Ovary (tissue), 9 donors: ENCODE measurements around the gene NCAPD2. TPM values are rescaled to one million over a fixed set of nuclear protein-coding genes. Genes with fewer than 3 reads are reported as not detected.

Experiments
- DNase-seq, 5 donors: peaks; one replicate each; pipeline ENCODE4 v3.0.0-alpha.2; 2019 to 2020
- H3K27ac ChIP-seq, 2 donors: fragments of 200-600 bp; one replicate each; pipeline versions ENCODE4 v1.5.1 to v1.8.0; 2019 to 2022
- H3K27me3 ChIP-seq: fragments of 200-600 bp; one replicate; pipeline ENCODE4 v1.8.0; 2022
- H3K36me3 ChIP-seq: fragments of 200-600 bp; sonication (generic); one replicate; pipeline ENCODE4 v1.5.1; 2019
- H3K4me1 ChIP-seq: one replicate; pipeline ENCODE4 v1.8.1; 2013; ENCODE audit warnings: mild to moderate bottlenecking, moderate library complexity; ENCODE audit not compliant: insufficient read depth
- H3K4me3 ChIP-seq: fragments of 200-600 bp; sonication (generic); one replicate; pipeline ENCODE4 v1.5.1; 2017
- H3K9me3 ChIP-seq, 2 donors: fragments of 200-600 bp in 1 of 2; sonication (generic) in 1 of 2; one replicate each; pipeline versions ENCODE4 v1.5.1 to v1.8.1; 2013 to 2019; ENCODE audit warnings: mild to moderate bottlenecking in 1 of 2, moderate library complexity in 1 of 2
- EP300 ChIP-seq: sonication (generic); formaldehyde crosslinking; IDR thresholded peaks from one replicate; pipeline ENCODE4 v1.6.1; 2017; ENCODE audit warnings: antibody characterized with exemption
- POLR2A ChIP-seq: fragments of 450-650 bp; IDR thresholded peaks from one replicate; pipeline ENCODE4 v1.6.1; 2017; ENCODE audit warnings: antibody characterized with exemption, mild to moderate bottlenecking, moderate library complexity
- WGBS, 3 donors: extraction: QIAGEN DNeasy Blood & Tissue Kit in 1 of 3; methylation state at CpG; one replicate each; pipeline versions ENCODE4 v1.1.5 to v1.1.7; 2013 to 2017; 5-methylcytosine and 5-hydroxymethylcytosine counted together
- intact Hi-C, 4 donors: fragments of 100-400 bp; cut with DNase I; formaldehyde crosslinking; loops; one replicate each; pipeline versions ENCODE4 v1.11.0 to v1.15.1; 2022 to 2023
- polyA plus RNA-seq, 2 donors: library from polyadenylated mRNA; stranded (reverse); fragments of 200-250 nt in 1 of 2; fragments of 350-450 nt in 1 of 2; fragmentation: Illumina TruSeq in 1 of 2; extraction: RNeasy Lipid Tissue Mini Kit (QIAGEN cat#74804) in 1 of 2; gene quantifications; one replicate each; pipeline ENCODE4 v1.2.3, GENCODE V29; 2013 to 2014
- total RNA-seq, 7 donors: library from RNA; depleted of rRNA in 2 of 7; stranded (reverse); fragments of >200 nt in 2 of 7; fragmentation: NEBNext Ultra II Directional in 3 of 7; extraction: Animal tissue kit (Norgen Biotek cat#: 25700) in 3 of 7; gene quantifications; one replicate each; pipeline versions ENCODE4 v1.1.0 to v1.2.4, GENCODE V29; 2016 to 2023
- TF ChIP-seq, protein P1 (sequence below), 3 donors: fragments of 450-650 bp in 2 of 3; fragments of 200-600 bp in 1 of 3; IDR thresholded peaks; one replicate each; pipeline versions ENCODE4 v1.5.1 to v1.8.0; 2016 to 2022; ENCODE audit warnings: antibody characterized with exemption in 3 of 3, mild to moderate bottlenecking in 1 of 3
- donor health status: DM: no; HTN: no; CAD: no; lungs with moderate emphysema.
- donor health status: DM: no; HTN: no; CAD: no.
- donor health status: Bipolar disorder and iron deficiency.
- donor health status: DM: yes; HTN: yes; CAD: no.
- donor health status: DM: no; HTN: no; CAD: no.
- donor health status: DM: yes; HTN: yes; CAD: no.

Gene NCAPD2
- total and polyA plus RNA-seq, 9 donors = 8.8 to 19.5 (median 16.4) TPM

DNA sequence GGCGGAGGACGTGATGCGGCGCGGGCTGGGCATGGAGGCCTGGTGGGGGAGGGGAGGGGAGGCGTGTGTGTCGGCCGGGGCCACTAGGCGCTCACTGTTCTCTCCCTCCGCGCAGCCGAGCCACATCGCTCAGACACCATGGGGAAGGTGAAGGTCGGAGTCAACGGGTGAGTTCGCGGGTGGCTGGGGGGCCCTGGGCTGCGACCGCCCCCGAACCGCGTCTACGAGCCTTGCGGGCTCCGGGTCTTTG, 40.7 kb downstream of the NCAPD2 start:
- DNase-seq = no peak
- no peaks in the 10 kb centered on the region for H3K36me3 ChIP-seq
- peaks cover 14% of the 10 kb centered on the region for H3K4me1 ChIP-seq
- H3K27ac ChIP-seq = peak overlapping the region; percentile 93 to 96
- peak overlapping the region; percentile 62 for H3K4me3 ChIP-seq
- WGBS, 3 donors = 0 to 3% (median 0%) methylated on average over 12 to 25 of the region's 25 CpGs
- no peak for TF ChIP-seq EP300
- no peak for TF ChIP-seq POLR2A
- TF ChIP-seq, protein P1, sequence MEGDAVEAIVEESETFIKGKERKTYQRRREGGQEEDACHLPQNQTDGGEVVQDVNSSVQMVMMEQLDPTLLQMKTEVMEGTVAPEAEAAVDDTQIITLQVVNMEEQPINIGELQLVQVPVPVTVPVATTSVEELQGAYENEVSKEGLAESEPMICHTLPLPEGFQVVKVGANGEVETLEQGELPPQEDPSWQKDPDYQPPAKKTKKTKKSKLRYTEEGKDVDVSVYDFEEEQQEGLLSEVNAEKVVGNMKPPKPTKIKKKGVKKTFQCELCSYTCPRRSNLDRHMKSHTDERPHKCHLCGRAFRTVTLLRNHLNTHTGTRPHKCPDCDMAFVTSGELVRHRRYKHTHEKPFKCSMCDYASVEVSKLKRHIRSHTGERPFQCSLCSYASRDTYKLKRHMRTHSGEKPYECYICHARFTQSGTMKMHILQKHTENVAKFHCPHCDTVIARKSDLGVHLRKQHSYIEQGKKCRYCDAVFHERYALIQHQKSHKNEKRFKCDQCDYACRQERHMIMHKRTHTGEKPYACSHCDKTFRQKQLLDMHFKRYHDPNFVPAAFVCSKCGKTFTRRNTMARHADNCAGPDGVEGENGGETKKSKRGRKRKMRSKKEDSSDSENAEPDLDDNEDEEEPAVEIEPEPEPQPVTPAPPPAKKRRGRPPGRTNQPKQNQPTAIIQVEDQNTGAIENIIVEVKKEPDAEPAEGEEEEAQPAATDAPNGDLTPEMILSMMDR (IDR thresholded peaks at IDR 0.05) = no peak
- no peaks in the 10 kb centered on the region for H3K27me3 ChIP-seq
- no peaks in the 10 kb centered on the region for H3K9me3 ChIP-seq
- intact Hi-C loops = loop anchor here in 2 of 4 donors (5.0 to 10.0 kb wide), 2 partner anchors 112 to 210 kb away; no protein-coding TSS in a partner anchor

DNA sequence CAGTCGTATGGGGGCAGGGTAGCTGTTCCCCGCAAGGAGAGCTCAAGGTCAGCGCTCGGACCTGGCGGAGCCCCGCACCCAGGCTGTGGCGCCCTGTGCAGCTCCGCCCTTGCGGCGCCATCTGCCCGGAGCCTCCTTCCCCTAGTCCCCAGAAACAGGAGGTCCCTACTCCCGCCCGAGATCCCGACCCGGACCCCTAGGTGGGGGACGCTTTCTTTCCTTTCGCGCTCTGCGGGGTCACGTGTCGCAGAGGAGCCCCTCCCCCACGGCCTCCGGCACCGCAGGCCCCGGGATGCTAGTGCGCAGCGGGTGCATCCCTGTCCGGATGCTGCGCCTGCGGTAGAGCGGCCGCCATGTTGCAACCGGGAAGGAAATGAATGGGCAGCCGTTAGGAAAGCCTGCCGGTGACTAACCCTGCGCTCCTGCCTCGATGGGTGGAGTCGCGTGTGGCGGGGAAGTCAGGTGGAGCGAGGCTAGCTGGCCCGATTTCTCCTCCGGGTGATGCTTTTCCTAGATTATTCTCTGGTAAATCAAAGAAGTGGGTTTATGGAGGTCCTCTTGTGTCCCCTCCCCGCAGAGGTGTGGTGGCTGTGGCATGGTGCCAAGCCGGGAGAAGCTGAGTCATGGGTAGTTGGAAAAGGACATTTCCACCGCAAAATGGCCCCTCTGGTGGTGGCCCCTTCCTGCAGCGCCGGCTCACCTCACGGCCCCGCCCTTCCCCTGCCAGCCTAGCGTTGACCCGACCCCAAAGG, 41.2 kb downstream of the NCAPD2 start:
- H3K4me3 ChIP-seq = peak overlapping the region; percentile 62
- H3K27me3 ChIP-seq = no peaks in the 10 kb centered on the region
- intact Hi-C loops = loop anchor here (5.0 to 10.0 kb wide), 4 partner anchors 113 to 210 kb away; no protein-coding TSS in a partner anchor
- peaks cover 14% of the 10 kb centered on the region for H3K4me1 ChIP-seq
- no peaks in the 10 kb centered on the region for H3K36me3 ChIP-seq
- H3K9me3 ChIP-seq = no peaks in the 10 kb centered on the region
- TF ChIP-seq, protein P1 (IDR thresholded peaks at IDR 0.05) = peak in 1 of 3 donors; percentile 17
- TF ChIP-seq EP300 (no peak), POLR2A (peak; percentile 19)
- peak overlapping the region; percentile 93 to 96 for H3K27ac ChIP-seq
- WGBS, 3 donors = 0% methylated on average over 51 to 52 of the region's 52 CpGs
- DNase-seq = peak; percentile 64 to 83 (median 76)

DNA sequence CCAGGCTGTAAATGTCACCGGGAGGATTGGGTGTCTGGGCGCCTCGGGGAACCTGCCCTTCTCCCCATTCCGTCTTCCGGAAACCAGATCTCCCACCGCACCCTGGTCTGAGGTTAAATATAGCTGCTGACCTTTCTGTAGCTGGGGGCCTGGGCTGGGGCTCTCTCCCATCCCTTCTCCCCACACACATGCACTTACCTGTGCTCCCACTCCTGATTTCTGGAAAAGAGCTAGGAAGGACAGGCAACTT, 41.7 kb downstream of the NCAPD2 start:
- Histone ChIP-seq H3K9me3 (no peaks in the 10 kb centered on the region), H3K4me1 (peaks cover 14% of the 10 kb centered on the region), H3K27me3 (no peaks in the 10 kb centered on the region), H3K27ac (peak overlapping the region in 1 of 2 donors; percentile 96), H3K36me3 (no peaks in the 10 kb centered on the region), H3K4me3 (peak overlapping the region; percentile 62)
- 3 to 8% (median 4%) methylated on average over 6 of the region's 6 CpGs for WGBS, 3 donors
- intact Hi-C loops = loop anchor here (5.0 to 10.0 kb wide), 4 partner anchors 113 to 211 kb away; no protein-coding TSS in a partner anchor
- DNase-seq = no peak
- TF ChIP-seq, protein P1 (IDR thresholded peaks at IDR 0.05) = no peak
- TF ChIP-seq POLR2A = no peak
- no peak for TF ChIP-seq EP300

- peaks cover 14% of the 10 kb centered on the region for H3K4me1 ChIP-seq
- intact Hi-C loops = loop anchor here (5.0 to 10.0 kb wide), 4 partner anchors 114 to 211 kb away; no protein-coding TSS in a partner anchor
- peak in 1 of 5 donors; percentile 23 for DNase-seq
- peak overlapping the region; percentile 62 for H3K4me3 ChIP-seq
- H3K9me3 ChIP-seq = no peaks in the 10 kb centered on the region
- H3K27me3 ChIP-seq = no peaks in the 10 kb centered on the region
- 39 to 50% (median 48%) methylated on average over 10 of the region's 10 CpGs for WGBS, 3 donors
- peak overlapping the region in 1 of 2 donors; percentile 96 for H3K27ac ChIP-seq
- TF ChIP-seq POLR2A = no peak
- H3K36me3 ChIP-seq = no peaks in the 10 kb centered on the region
Observed at GRCh38 chr12:6535960-6536847, 42.3 kb downstream of the NCAPD2 start.
